ENCODE data around the gene TNS2. TPM values are rescaled to one million over a fixed set of nuclear protein-coding genes. Genes with fewer than 3 reads are reported as not detected.

Gene TNS2
- total RNA-seq, 1 donor from 2014 or later: 21.8 TPM

- H3K27me3 Mint-ChIP-seq: peaks cover 30% of the 10 kb centered on the region
- H3K9me3 Mint-ChIP-seq: no peaks in the 10 kb centered on the region
- peak overlapping the region; percentile 92 for H3K27ac Mint-ChIP-seq
- TF ChIP-seq, protein P1, sequence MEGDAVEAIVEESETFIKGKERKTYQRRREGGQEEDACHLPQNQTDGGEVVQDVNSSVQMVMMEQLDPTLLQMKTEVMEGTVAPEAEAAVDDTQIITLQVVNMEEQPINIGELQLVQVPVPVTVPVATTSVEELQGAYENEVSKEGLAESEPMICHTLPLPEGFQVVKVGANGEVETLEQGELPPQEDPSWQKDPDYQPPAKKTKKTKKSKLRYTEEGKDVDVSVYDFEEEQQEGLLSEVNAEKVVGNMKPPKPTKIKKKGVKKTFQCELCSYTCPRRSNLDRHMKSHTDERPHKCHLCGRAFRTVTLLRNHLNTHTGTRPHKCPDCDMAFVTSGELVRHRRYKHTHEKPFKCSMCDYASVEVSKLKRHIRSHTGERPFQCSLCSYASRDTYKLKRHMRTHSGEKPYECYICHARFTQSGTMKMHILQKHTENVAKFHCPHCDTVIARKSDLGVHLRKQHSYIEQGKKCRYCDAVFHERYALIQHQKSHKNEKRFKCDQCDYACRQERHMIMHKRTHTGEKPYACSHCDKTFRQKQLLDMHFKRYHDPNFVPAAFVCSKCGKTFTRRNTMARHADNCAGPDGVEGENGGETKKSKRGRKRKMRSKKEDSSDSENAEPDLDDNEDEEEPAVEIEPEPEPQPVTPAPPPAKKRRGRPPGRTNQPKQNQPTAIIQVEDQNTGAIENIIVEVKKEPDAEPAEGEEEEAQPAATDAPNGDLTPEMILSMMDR (conservative IDR thresholded peaks at IDR 0.05): peak; percentile 100
- peak; percentile 88 for DNase-seq (ENCODE audit: extremely low spot score, unreplicated experiment)
- H3K4me3 Mint-ChIP-seq: peak overlapping the region; percentile 92
- H3K36me3 Mint-ChIP-seq: no peaks in the 10 kb centered on the region
- peaks cover 30% of the 10 kb centered on the region for H3K4me1 Mint-ChIP-seq (ENCODE audit: unreplicated experiment)
Measured at GRCh38 chr12:53099071-53099882, 49.4 kb downstream of the TNS2 start.

- Mint-ChIP-seq H3K36me3 (no peaks in the 10 kb centered on the region), H3K27ac (no peak overlapping the region), H3K4me3 (no peak overlapping the region), H3K4me1 (ENCODE audit: unreplicated experiment) (peaks cover 27% of the 10 kb centered on the region), H3K27me3 (peaks cover 27% of the 10 kb centered on the region), H3K9me3 (no peaks in the 10 kb centered on the region)
- TF ChIP-seq, protein P1 (conservative IDR thresholded peaks at IDR 0.05): no peak
- DNase-seq (ENCODE audit: extremely low spot score, unreplicated experiment): no peak
Measured at GRCh38 chr12:53100466-53101151, 50.7 kb downstream of the TNS2 start.

GRCh38 chr12:53101266-53101665 lies 51.4 kb downstream of the TNS2 start:
- no peak for DNase-seq (ENCODE audit: extremely low spot score, unreplicated experiment)
- Mint-ChIP-seq H3K27ac (no peak overlapping the region), H3K9me3 (no peaks in the 10 kb centered on the region), H3K36me3 (no peaks in the 10 kb centered on the region), H3K4me1 (ENCODE audit: unreplicated experiment) (peaks cover 29% of the 10 kb centered on the region), H3K27me3 (peaks cover 24% of the 10 kb centered on the region), H3K4me3 (no peak overlapping the region)
- TF ChIP-seq, protein P1 (conservative IDR thresholded peaks at IDR 0.05): no peak

DNA sequence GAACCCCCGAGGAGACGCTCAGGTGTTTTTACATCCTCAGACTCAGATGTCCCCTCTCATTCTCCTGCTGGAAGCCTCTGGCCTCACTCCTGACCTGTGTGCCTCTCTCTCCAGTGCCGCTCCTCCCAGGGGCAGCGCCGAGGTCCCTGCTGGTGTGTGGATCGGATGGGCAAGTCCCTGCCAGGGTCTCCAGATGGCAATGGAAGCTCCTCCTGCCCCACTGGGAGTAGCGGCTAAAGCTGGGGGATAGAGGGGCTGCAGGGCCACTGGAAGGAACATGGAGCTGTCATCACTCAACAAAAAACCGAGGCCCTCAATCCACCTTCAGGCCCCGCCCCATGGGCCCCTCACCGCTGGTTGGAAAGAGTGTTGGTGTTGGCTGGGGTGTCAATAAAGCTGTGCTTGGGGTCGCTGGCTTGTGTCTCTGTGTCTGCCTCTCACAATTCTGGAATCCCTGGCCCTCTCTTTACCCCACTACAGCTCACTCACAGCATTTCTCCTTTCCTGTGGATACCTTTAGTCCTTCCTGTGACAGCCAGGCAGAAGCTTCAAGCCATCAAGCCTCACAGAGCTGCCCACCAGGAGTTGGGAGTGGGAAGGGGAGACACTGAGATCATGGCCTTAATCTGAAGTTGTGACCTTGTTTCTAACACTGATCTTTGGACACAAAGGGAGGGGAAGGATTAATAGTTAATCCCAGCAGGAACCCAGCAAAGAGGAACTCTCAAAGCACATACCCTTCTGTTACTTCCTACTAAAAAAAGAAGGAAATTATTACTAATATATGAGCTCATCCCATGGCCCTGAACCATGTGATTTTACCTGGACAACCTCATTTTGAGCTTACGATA lies 52.3 kb downstream of the TNS2 start:
- peak overlapping the region; percentile 8 for H3K4me3 Mint-ChIP-seq
- H3K36me3 Mint-ChIP-seq: no peaks in the 10 kb centered on the region
- DNase-seq (ENCODE audit: extremely low spot score, unreplicated experiment): no peak
- H3K27ac Mint-ChIP-seq: peak overlapping the region; percentile 73
- no peaks in the 10 kb centered on the region for H3K9me3 Mint-ChIP-seq
- TF ChIP-seq, protein P1 (conservative IDR thresholded peaks at IDR 0.05): no peak
- peaks cover 21% of the 10 kb centered on the region for H3K4me1 Mint-ChIP-seq (ENCODE audit: unreplicated experiment)
- H3K27me3 Mint-ChIP-seq: peaks cover 16% of the 10 kb centered on the region
